K562 (cell line): ENCODE data around the gene STX18. TPM values are rescaled to one million over a fixed set of nuclear protein-coding genes. Genes with fewer than 3 reads are reported as not detected.

ENCODE experiments used
- ATF7 ChIP-seq: fragments of 450-650 bp; IDR thresholded peaks from 2 replicates; pipeline ENCODE4 v1.7.1; 2014; ENCODE audit warnings: mild to moderate bottlenecking, moderate library complexity
- BDP1 ChIP-seq: IDR thresholded peaks from 3 replicates; pipeline ENCODE4 v1.6.1; 2011; ENCODE audit not compliant: insufficient read length, insufficient read depth
- CCNT2 ChIP-seq: IDR thresholded peaks from 2 replicates; pipeline ENCODE4 v1.6.1; 2011; ENCODE audit warnings: borderline replicate concordance, low read depth, mild to moderate bottlenecking, moderate library complexity, mixed read lengths, low read length; ENCODE audit not compliant: insufficient read length; ENCODE audit errors: extremely low read depth
- CHCHD3 ChIP-seq: fragments of 250-450 bp; sonication (Bioruptor Pico); IDR thresholded peaks from 2 replicates; pipeline ENCODE4 v2.1.2; 2022; ENCODE audit warnings: mild to moderate bottlenecking
- CSDE1 ChIP-seq, 2 experiments: fragments of 450-650 bp; IDR thresholded peaks; 2 replicates each; pipeline ENCODE4 v1.6.1; 2016; ENCODE audit warnings: mild to moderate bottlenecking in 1 of 2
- CXXC5 ChIP-seq: fragments of 250-450 bp; sonication (Bioruptor Pico); IDR thresholded peaks from 2 replicates; pipeline ENCODE4 v1.8.0; 2022; ENCODE audit warnings: inconsistent platforms, mild to moderate bottlenecking, moderate library complexity
- DIDO1 ChIP-seq: fragments of 450-650 bp; IDR thresholded peaks from 2 replicates; pipeline ENCODE4 v1.6.1; 2016; ENCODE audit warnings: low read depth, missing biosample characterization, missing genetic modification characterization
- HIVEP1 ChIP-seq: fragments of 250-450 bp; sonication (Bioruptor Pico); IDR thresholded peaks from 2 replicates; pipeline ENCODE4 v1.4.0; 2020; ENCODE audit warnings: mild to moderate bottlenecking
- IRF2 ChIP-seq: sonication (generic); formaldehyde crosslinking; IDR thresholded peaks from 2 replicates; pipeline ENCODE4 v1.8.1; 2022; ENCODE audit warnings: mild to moderate bottlenecking, missing genetic modification reagents
- JUN ChIP-seq, 2 experiments: sonication (generic) in 1 of 2; formaldehyde crosslinking in 1 of 2; IDR thresholded peaks; 2 replicates each; pipeline versions ENCODE4 v1.6.1 to v1.8.0; 2012 to 2022; ENCODE audit warnings: borderline replicate concordance in 2 of 2, mild to moderate bottlenecking in 2 of 2, improper control_type of control experiment in 1 of 2, low read depth in 1 of 2, low read length in 1 of 2, missing genetic modification reagents in 1 of 2
- JUND ChIP-seq, 2 experiments: IDR thresholded peaks; 2 replicates in 1 of 2; 3 replicates in 1 of 2; pipeline ENCODE4 v1.6.1; 2011; ENCODE audit warnings: borderline replicate concordance in 2 of 2, low read depth in 2 of 2, low read length in 2 of 2, improper control_type of control experiment in 1 of 2, missing biosample characterization in 1 of 2, missing genetic modification characterization in 1 of 2, missing genetic modification reagents in 1 of 2
- KDM1A ChIP-seq, 2 experiments: fragments of 450-650 bp; IDR thresholded peaks; 2 replicates each; pipeline ENCODE4 v1.6.1; 2016; ENCODE audit warnings: mild to moderate bottlenecking in 2 of 2
- MAFG ChIP-seq: fragments of 450-650 bp; conservative IDR thresholded peaks from 2 replicates; pipeline ENCODE4 v1.6.1; 2016; ENCODE audit warnings: missing genetic modification characterization, missing compliant biosample characterization
- MNT ChIP-seq, 2 experiments: fragments of 450-650 bp; conservative IDR thresholded peaks; 2 replicates each; pipeline ENCODE4 v1.6.1; 2017; ENCODE audit warnings: mild to moderate bottlenecking in 2 of 2, moderate library complexity in 2 of 2
- NCOR1 ChIP-seq: fragments of 450-650 bp; IDR thresholded peaks from 2 replicates; pipeline ENCODE4 v1.6.1; 2016; ENCODE audit warnings: mild to moderate bottlenecking, moderate library complexity
- NFE2 ChIP-seq: IDR thresholded peaks from 2 replicates; pipeline ENCODE4 v1.6.1; 2014; ENCODE audit warnings: antibody characterized with exemption, low read depth
- NFIX ChIP-seq: fragments of 250-450 bp; sonication (Bioruptor Pico); IDR thresholded peaks from 2 replicates; pipeline ENCODE4 v1.4.0; 2020; ENCODE audit warnings: low read depth, mild to moderate bottlenecking, moderate library complexity
- NONO ChIP-seq, 2 experiments: fragments of 200-400 bp in 1 of 2; fragments of 450-650 bp in 1 of 2; formaldehyde crosslinking in 1 of 2; IDR thresholded peaks; 2 replicates each; pipeline ENCODE4 v1.6.1; 2017; ENCODE audit warnings: low read depth in 2 of 2, mild to moderate bottlenecking in 2 of 2, moderate library complexity in 2 of 2, low read length in 1 of 2
- NR3C1 ChIP-seq: sonication (generic); formaldehyde crosslinking; IDR thresholded peaks from 2 replicates; pipeline ENCODE4 v1.8.1; 2022; ENCODE audit warnings: missing genetic modification reagents
- PTTG1 ChIP-seq: fragments of 450-650 bp; IDR thresholded peaks from 2 replicates; pipeline ENCODE4 v1.6.1; 2016; ENCODE audit warnings: low read depth, mild to moderate bottlenecking, missing genetic modification characterization, missing compliant biosample characterization
- TEAD1 ChIP-seq, 2 experiments: fragments of 450-650 bp in 1 of 2; sonication (generic) in 1 of 2; formaldehyde crosslinking; IDR thresholded peaks; 2 replicates each; pipeline versions ENCODE4 v1.4.0 to v1.8.0; 2020 to 2022; ENCODE audit warnings: mild to moderate bottlenecking in 2 of 2, missing genetic modification reagents in 1 of 2
- ZBTB1 ChIP-seq: sonication (generic); formaldehyde crosslinking; IDR thresholded peaks from 2 replicates; pipeline ENCODE4 v1.8.1; 2023; ENCODE audit warnings: missing genetic modification reagents, low read depth, mild to moderate bottlenecking, borderline replicate concordance
- ZFX ChIP-seq: sonication (generic); formaldehyde crosslinking; IDR thresholded peaks from 2 replicates; pipeline ENCODE4 v1.8.0; 2022; ENCODE audit warnings: mild to moderate bottlenecking, missing genetic modification reagents, moderate library complexity
- ZNF184 ChIP-seq: sonication (generic); formaldehyde crosslinking; IDR thresholded peaks from 2 replicates; pipeline ENCODE4 v1.5.0; 2020; ENCODE audit warnings: missing genetic modification reagents
- ZNF197 ChIP-seq: fragments of 200-800 bp; sonication (Bioruptor generic); IDR thresholded peaks from 2 replicates; pipeline ENCODE4 v1.6.1; 2016; ENCODE audit warnings: low read depth, missing genetic modification characterization, missing compliant biosample characterization
- ZNF274 ChIP-seq: IDR thresholded peaks from 2 replicates; pipeline ENCODE4 v1.6.1; 2011; ENCODE audit warnings: low read depth, mild to moderate bottlenecking, low read length, moderate library complexity, borderline replicate concordance
- ZNF3 ChIP-seq: fragments of 250-450 bp; sonication (Bioruptor Pico); IDR thresholded peaks from 2 replicates; pipeline ENCODE4 v1.5.0; 2021; ENCODE audit warnings: mild to moderate bottlenecking, moderate library complexity
- ZNF512 ChIP-seq: IDR thresholded peaks from 2 replicates; pipeline ENCODE4 v1.6.1; 2016; ENCODE audit warnings: missing genetic modification characterization, missing compliant biosample characterization
- polyA plus RNA-seq, 8 experiments: library from polyadenylated mRNA; depleted of rRNA in 4 of 8; stranded (reverse) in 5 of 8; unstranded in 3 of 8; fragments of >200 nt; fragmentation: Nextera tagmentation in 2 of 8; fragmentation: Illumina TruSeq in 1 of 8; extraction: Ambion mirVana in 2 of 8; extraction: Trizol in 1 of 8; gene quantifications; 2 replicates each; pipeline versions ENCODE4 v1.2.1 to v1.2.3, GENCODE V29; 2011 to 2014; ENCODE audit warnings: inconsistent platforms in 1 of 8, missing spikeins in 1 of 8
- total RNA-seq, 7 experiments: library from RNA; depleted of rRNA in 6 of 7; stranded (reverse); fragments of >200 nt in 6 of 7; fragmentation: Illumina TruSeq in 2 of 7; extraction: Trizol in 2 of 7; gene quantifications; 2 replicates each; pipeline versions ENCODE4 v1.2.1 to v1.2.3, GENCODE V29; 2011 to 2021; ENCODE audit warnings: low replicate concordance in 1 of 7

STX18 gene
- total and polyA plus RNA-seq, 9 of the 15 experiments (the other 6 are each of a cell fraction or from before 2014, with no cell fraction given), result 6.2 to 41.7 (median 22.7) TPM

- TF ChIP-seq NR3C1 (CRISPR knock-in tag), result no peak
- TF ChIP-seq NFIX (CRISPR knock-in tag), result no peak
- TF ChIP-seq ZNF184 (CRISPR knock-in tag), result no peak
- TF ChIP-seq KDM1A (IDR thresholded peaks at IDR 0.05), result peak; percentile 55 to 59; a peak in 1 of 4 replicates
- TF ChIP-seq ZFX, result no peak
- no peak for TF ChIP-seq IRF2
- no peak for TF ChIP-seq PTTG1
- TF ChIP-seq MNT (conservative IDR thresholded peaks at IDR 0.05), result 0 out of 4 replicates have a peak, but pooled peaks of 1 of the 2 experiments have one; percentile 41
- no peak for TF ChIP-seq HIVEP1 (CRISPR knock-in tag)
- no peak for TF ChIP-seq ZNF197
- no peak for TF ChIP-seq ZBTB1 (CRISPR knock-in tag)
- TF ChIP-seq JUN (IDR thresholded peaks at IDR 0.05; ENCODE audit: borderline replicate concordance, low read depth, low read length), result no peak
- TF ChIP-seq JUN (CRISPR knock-in tag; IDR thresholded peaks at IDR 0.05; ENCODE audit: borderline replicate concordance), result no peak
- no peak for TF ChIP-seq ZNF512 (tag)
- no peak for TF ChIP-seq BDP1
- 0 out of 2 replicates have a peak, but pooled peaks have one; percentile 6 for TF ChIP-seq JUND (IDR thresholded peaks at IDR 0.05; ENCODE audit: borderline replicate concordance, low read depth, low read length)
- no peak for TF ChIP-seq JUND (tag; IDR thresholded peaks at IDR 0.05; ENCODE audit: borderline replicate concordance, low read depth, low read length)
- TF ChIP-seq MAFG (tag), result peak; percentile 99
- no peak for TF ChIP-seq ZNF3 (CRISPR knock-in tag)
- TF ChIP-seq TEAD1 (CRISPR knock-in tag; IDR thresholded peaks at IDR 0.05), result 0 out of 4 replicates have a peak, but pooled peaks of 1 of the 2 experiments have one; percentile 16
- no peak for TF ChIP-seq ZNF274
- 0 out of 4 replicates have a peak, but pooled peaks of 1 of the 2 experiments have one; percentile 17 for TF ChIP-seq NONO (IDR thresholded peaks at IDR 0.05; ENCODE audit: low read depth in 2 of 2, low read length in 1 of 2)
- no peak for TF ChIP-seq DIDO1 (tag)
- peak; percentile 68 for TF ChIP-seq CXXC5
- peak; percentile 60; the same call in 1 of the 2 replicates for TF ChIP-seq NCOR1
- no peak for TF ChIP-seq CSDE1 (IDR thresholded peaks at IDR 0.05)
- no peak for TF ChIP-seq CCNT2
- TF ChIP-seq NFE2, result peak; percentile 93
- TF ChIP-seq CHCHD3, result no peak
- TF ChIP-seq ATF7, result no peak
Measured at GRCh38 chr4:4443821-4444220, 98.0 kb downstream of the STX18 start (continued).
